ENCODE measurements around the gene ELL.

ELL gene

DNA sequence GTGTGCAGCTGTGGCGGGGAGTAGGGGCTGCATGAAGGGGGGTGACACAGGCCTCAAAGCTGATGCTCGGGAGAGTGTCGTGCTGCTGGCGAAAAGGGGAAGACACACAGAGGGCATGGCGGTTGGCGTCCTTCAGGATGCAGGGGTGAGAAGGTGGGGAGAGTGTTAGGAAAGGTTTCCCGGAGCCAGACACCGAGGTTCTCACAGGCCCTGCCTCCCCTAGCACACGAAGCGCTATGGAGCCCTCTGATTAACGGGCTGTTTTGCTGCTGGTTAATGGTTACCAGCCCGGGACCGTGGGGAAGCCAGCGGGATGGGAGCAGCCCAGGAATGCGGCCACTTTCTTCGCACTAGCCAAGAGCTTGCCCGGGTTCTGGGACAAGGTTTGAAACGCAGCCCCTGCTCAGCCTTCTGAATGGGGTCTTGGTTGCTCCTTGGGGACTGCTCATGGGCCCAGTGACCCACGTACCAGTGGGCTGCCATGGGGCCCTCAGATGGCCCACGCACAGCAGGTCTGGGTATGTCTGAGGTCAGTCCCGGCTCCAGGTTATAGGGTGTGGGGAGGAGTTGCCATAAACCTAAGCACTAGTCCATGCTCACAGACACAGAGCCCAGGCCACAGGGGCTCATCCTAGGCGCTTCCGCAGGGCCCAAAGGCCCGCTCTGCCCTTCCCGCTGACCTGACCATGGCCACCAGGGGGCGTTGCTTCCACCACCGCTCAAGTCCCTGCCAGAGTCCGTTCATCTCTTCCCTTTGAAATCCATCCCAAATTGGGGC, 52.6 kb downstream of the ELL start:
- peak; percentile 74 for DNase-seq (ENCODE audit: low spot score)

DNA sequence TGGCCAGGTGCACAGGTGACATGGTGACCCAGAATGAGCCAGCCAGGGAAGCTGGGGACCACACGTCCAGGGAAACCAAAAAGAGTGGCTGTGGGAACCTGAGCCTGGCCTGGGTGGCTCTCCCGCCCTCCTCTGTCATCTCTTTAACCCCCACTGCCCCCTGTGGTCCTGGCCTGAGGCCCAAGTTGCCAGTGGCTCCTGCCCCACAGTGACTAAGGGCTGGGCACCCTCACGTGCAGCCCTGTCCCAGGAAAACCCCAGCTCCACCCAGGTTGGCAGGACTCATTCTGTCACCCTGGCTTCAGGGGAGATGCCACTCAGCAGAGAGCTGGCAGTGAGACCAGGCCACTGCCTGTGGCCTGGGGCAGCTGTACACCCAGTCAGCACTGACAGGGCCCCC, 53.4 kb downstream of the ELL start:
- no peak for DNase-seq (ENCODE audit: low spot score)

DNA sequence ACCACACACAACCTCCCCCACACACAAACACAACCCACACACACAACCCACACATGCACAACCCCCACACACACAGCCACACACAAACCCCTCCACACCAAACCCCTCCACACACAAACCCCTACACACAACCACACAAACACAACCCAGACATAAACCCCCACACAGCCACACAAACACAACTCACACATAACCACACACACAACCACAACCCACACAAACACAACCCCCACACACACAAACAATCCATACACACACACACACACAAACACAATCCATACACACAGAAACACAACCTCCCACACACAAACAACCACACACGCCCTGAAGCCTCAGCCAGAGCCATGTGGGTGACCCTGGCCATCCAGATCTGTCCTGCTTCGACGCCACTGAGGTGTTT, 53.9 kb downstream of the ELL start:
- no peak for DNase-seq (ENCODE audit: low spot score)

- no peak for DNase-seq (ENCODE audit: low spot score)
These were observed 55.5 kb downstream of the ELL start for GRCh38 chr19:18466354-18466753.

DNA sequence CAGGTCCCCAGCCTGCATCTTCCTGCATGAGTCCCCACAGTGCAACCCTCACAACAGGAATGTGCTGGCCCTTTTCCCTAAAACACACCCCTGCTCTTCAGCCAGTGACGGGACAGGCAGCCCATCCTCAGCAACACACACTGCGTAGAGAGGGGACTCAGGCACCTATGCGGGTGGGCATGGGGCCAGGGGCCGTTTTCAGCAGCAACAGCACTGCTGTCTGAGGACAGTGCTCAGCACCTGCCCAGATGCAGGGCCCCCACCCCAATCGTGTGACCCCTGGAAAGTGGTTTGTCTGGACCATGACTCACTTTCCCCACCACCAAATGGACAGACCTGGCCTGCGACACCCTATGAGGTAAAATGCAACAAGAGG, 55.9 kb downstream of the ELL start:
- DNase-seq (ENCODE audit: low spot score) = no peak

- DNase-seq (ENCODE audit: low spot score) = no peak
These were observed 56.5 kb downstream of the ELL start for GRCh38 chr19:18465214-18465963.

- no peak for DNase-seq (ENCODE audit: low spot score)
These were observed 57.2 kb downstream of the ELL start for GRCh38 chr19:18464646-18465045.

GRCh38 chr19:18461471-18461870, 60.4 kb downstream of the ELL start:
- DNase-seq (ENCODE audit: low spot score) = no peak

DNA sequence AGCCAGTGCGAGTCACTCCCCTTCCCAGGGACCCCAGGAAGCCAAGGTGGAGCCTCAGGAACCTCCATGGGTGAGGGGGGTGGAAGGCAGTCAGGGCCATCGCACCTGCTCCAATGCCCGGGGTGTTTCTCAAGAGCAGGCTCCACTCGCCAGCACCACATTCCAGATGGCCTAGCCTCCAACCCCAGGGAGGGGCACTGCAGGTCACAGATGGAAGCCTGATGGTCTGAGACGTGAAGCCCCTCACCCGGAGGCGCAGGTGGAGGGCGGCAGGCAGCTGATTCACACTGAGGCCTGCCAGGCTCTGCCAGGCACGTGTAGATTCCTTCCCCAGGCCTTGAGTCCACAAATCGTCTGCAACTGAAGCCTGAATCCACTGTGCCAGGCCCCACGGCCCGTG, 61.0 kb downstream of the ELL start:
- no peak for DNase-seq (ENCODE audit: low spot score)

GRCh38 chr19:18457483-18458331, 64.2 kb downstream of the ELL start:
- DNase-seq (ENCODE audit: low spot score) = no peak

DNA sequence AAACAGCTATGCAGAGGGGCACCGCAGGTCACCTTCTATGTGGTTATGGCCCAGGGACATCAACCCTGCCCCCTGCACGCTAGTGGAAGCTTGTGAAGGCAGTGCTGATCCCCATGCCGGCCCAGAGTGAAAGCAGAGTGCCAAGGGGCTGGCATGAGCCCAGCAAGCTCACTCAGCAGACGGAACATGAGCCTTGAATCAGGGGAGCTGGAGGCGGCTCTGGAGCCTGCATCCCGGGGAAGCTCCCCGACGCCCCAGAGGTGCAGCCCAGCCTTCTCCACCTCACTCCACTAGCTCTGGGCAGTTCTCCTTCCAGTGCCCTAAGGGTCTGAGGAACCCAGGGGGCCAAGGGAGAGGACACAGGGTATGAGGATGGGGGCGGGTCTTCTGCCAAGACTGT, 64.9 kb downstream of the ELL start:
- no peak for DNase-seq (ENCODE audit: low spot score)

- DNase-seq (ENCODE audit: low spot score) = no peak
These were observed 65.6 kb downstream of the ELL start for GRCh38 chr19:18456279-18456678.

- no peak for DNase-seq (ENCODE audit: low spot score)
These were observed 68.4 kb downstream of the ELL start for GRCh38 chr19:18453269-18454024.

- DNase-seq (ENCODE audit: low spot score) = no peak
These were observed 69.5 kb downstream of the ELL start for GRCh38 chr19:18452386-18452785.

- peak; percentile 82 for DNase-seq (ENCODE audit: low spot score)
These were observed 70.7 kb downstream of the ELL start for GRCh38 chr19:18450931-18451836.

GRCh38 chr19:18450021-18450930, 71.6 kb downstream of the ELL start:
- DNase-seq (ENCODE audit: low spot score) = no peak

GRCh38 chr19:18449552-18449951, 72.3 kb downstream of the ELL start:
- no peak for DNase-seq (ENCODE audit: low spot score)

DNA sequence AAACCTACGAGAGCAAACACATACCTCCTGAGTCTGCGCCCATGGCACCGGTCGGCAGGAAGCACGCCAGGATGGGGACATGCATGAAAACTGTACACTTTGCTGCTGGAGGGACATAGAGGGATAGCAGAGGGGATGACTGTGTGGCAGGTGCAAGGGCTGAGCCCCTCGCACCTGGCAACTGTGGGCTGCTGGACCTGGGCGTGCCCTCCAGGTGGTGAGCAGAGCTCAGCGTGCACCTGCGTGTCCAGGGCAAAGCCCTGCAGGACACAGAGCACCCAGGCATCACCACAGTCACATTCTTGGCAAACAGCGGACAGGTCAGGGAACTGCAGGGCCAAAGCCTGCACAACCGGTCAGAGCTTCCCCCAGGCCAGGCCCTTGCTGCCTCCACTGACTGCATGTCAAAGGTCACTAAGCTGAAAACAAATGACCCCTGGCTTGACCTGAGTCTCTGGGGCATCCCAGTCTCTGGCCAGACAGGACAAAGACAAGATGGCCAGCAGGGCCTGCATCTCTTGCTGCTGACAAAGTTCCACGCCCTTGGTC, 75.0 kb downstream of the ELL start:
- no peak for DNase-seq (ENCODE audit: low spot score)

GRCh38 chr19:18446145-18446810, 75.6 kb downstream of the ELL start:
- no peak for DNase-seq (ENCODE audit: low spot score)
